Right renal cortex interstitium (tissue), 3 donors: ENCODE measurements around the gene HDAC6. TPM values are rescaled to one million over a fixed set of nuclear protein-coding genes. Genes with fewer than 3 reads are reported as not detected.

Experiments used
- polyA plus RNA-seq, 3 donors: library from polyadenylated mRNA; unstranded; fragments of 120-200 nt; gene quantifications; one replicate each; pipeline ENCODE4 v1.2.1, GENCODE V29; 2013; ENCODE audit not compliant: insufficient read length in 3 of 3

Gene HDAC6
- polyA plus RNA-seq, 3 donors, result 140 to 164 (median 141) TPM

Other genes with a start within 250 kb of the HDAC6 start
- 100 to 1,000 TPM; 299 to 341 (median 338) TPM for gene RBM3, start 227.6 kb upstream of the HDAC6 start, polyA plus RNA-seq
- gene WDR13, start 204.6 kb upstream of the HDAC6 start, polyA plus RNA-seq, result 100 to 1,000 TPM; 101 to 128 (median 121) TPM
- 1 to 10 TPM; 2.8 to 3.0 (median 2.9) TPM for gene WAS, start 118.3 kb upstream of the HDAC6 start, polyA plus RNA-seq
- 1 to 10 TPM; 5.7 to 6.5 (median 6.0) TPM for gene SUV39H1, start 105.3 kb upstream of the HDAC6 start, polyA plus RNA-seq
- gene GLOD5, start 40.3 kb upstream of the HDAC6 start, polyA plus RNA-seq, result 1 to 10 TPM; 1.1 to 2.8 (median 1.5) TPM
- under 1 TPM; 0.40 to 0.74 (median 0.74) TPM for gene GATA1, start 15.5 kb upstream of the HDAC6 start, polyA plus RNA-seq
- under 1 TPM in 1 of 3 donors, not detected in 2; 0.12 TPM for gene ERAS, start 24.4 kb downstream of the HDAC6 start, polyA plus RNA-seq
- 10 to 100 TPM in 1 of 3 donors, 1 to 10 TPM in 2; 5.1 to 10.4 (median 6.8) TPM for gene PCSK1N, start 33.5 kb downstream of the HDAC6 start, polyA plus RNA-seq
- gene TIMM17B, start 95.7 kb downstream of the HDAC6 start, polyA plus RNA-seq, result 10 to 100 TPM; 33.2 to 43.0 (median 34.5) TPM
- 10 to 100 TPM; 75.1 to 78.8 (median 75.8) TPM for gene PQBP1, start 95.9 kb downstream of the HDAC6 start, polyA plus RNA-seq
- gene SLC35A2, start 109.6 kb downstream of the HDAC6 start, polyA plus RNA-seq, result 10 to 100 TPM; 31.8 to 32.8 (median 32.4) TPM
- gene PIM2, start 117.0 kb downstream of the HDAC6 start, polyA plus RNA-seq, result 1 to 10 TPM; 5.6 to 6.7 (median 6.2) TPM
- 10 to 100 TPM; 64.4 to 66.9 (median 65.9) TPM for gene OTUD5, start 155.5 kb downstream of the HDAC6 start, polyA plus RNA-seq
- 1 to 10 TPM; 2.1 to 2.2 (median 2.1) TPM for gene KCND1, start 169.8 kb downstream of the HDAC6 start, polyA plus RNA-seq
- 10 to 100 TPM; 40.6 to 50.6 (median 45.8) TPM for gene GRIPAP1, start 200.2 kb downstream of the HDAC6 start, polyA plus RNA-seq
- 10 to 100 TPM; 24.9 to 27.9 (median 25.2) TPM for gene TFE3, start 241.3 kb downstream of the HDAC6 start, polyA plus RNA-seq